ENCODE data around the gene NDFIP1.

GRCh38 chr5:142199388-142199787, 90.8 kb downstream of the NDFIP1 start:
- no peak for TF ChIP-seq POLR2A (IDR thresholded peaks at IDR 0.05)
- no peak for TF ChIP-seq CTCF (IDR thresholded peaks at IDR 0.05 in 8 of 11, conservative IDR thresholded peaks at IDR 0.05 in 3 of 11)
- TF ChIP-seq POLR2AphosphoS5 (IDR thresholded peaks at IDR 0.05), result no peak

All from spleen (tissue), 7 donors.